ENCODE results near the gene DGKI.

DNA sequence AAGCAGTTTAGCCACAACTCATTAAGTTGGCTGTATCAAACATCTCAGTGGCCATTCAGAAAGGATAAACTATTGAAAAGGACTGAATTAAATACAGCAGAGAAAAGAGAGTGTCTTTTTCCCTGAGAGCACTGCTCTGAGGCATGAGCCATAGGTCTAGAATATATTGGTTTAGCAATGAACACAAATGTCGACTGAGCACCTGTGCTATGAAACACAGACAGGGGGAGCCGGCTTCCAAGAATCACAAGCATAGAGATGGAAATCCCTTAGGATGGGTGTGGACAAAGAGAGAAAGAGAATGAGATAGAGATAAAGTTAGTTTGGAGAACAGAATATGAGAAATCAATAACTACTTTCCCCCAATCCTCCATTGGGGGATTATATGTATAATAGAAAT is 54.8 kb downstream of the DGKI start:
- TF ChIP-seq NR2F2 (IDR thresholded peaks at IDR 0.05; ENCODE audit: borderline replicate concordance, low read depth) (no peak), ZNF747 (CRISPR knock-in tag; IDR thresholded peaks at IDR 0.05; ENCODE audit: borderline replicate concordance) (no peak), MZF1 (CRISPR knock-in tag; IDR thresholded peaks at IDR 0.05; ENCODE audit: borderline replicate concordance) (no peak), ZSCAN29 (CRISPR knock-in tag; conservative IDR thresholded peaks at IDR 0.05) (no peak)
- TF ChIP-seq, protein P1, sequence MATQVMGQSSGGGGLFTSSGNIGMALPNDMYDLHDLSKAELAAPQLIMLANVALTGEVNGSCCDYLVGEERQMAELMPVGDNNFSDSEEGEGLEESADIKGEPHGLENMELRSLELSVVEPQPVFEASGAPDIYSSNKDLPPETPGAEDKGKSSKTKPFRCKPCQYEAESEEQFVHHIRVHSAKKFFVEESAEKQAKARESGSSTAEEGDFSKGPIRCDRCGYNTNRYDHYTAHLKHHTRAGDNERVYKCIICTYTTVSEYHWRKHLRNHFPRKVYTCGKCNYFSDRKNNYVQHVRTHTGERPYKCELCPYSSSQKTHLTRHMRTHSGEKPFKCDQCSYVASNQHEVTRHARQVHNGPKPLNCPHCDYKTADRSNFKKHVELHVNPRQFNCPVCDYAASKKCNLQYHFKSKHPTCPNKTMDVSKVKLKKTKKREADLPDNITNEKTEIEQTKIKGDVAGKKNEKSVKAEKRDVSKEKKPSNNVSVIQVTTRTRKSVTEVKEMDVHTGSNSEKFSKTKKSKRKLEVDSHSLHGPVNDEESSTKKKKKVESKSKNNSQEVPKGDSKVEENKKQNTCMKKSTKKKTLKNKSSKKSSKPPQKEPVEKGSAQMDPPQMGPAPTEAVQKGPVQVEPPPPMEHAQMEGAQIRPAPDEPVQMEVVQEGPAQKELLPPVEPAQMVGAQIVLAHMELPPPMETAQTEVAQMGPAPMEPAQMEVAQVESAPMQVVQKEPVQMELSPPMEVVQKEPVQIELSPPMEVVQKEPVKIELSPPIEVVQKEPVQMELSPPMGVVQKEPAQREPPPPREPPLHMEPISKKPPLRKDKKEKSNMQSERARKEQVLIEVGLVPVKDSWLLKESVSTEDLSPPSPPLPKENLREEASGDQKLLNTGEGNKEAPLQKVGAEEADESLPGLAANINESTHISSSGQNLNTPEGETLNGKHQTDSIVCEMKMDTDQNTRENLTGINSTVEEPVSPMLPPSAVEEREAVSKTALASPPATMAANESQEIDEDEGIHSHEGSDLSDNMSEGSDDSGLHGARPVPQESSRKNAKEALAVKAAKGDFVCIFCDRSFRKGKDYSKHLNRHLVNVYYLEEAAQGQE (IDR thresholded peaks at IDR 0.05; ENCODE audit: borderline replicate concordance in 1 of 2, low read depth in 1 of 2, low read length in 2 of 2) = no peak
- TF ChIP-seq, protein P2, sequence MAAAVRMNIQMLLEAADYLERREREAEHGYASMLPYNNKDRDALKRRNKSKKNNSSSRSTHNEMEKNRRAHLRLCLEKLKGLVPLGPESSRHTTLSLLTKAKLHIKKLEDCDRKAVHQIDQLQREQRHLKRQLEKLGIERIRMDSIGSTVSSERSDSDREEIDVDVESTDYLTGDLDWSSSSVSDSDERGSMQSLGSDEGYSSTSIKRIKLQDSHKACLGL (CRISPR knock-in tag; IDR thresholded peaks at IDR 0.05) = no peak
- TF ChIP-seq, protein P3, sequence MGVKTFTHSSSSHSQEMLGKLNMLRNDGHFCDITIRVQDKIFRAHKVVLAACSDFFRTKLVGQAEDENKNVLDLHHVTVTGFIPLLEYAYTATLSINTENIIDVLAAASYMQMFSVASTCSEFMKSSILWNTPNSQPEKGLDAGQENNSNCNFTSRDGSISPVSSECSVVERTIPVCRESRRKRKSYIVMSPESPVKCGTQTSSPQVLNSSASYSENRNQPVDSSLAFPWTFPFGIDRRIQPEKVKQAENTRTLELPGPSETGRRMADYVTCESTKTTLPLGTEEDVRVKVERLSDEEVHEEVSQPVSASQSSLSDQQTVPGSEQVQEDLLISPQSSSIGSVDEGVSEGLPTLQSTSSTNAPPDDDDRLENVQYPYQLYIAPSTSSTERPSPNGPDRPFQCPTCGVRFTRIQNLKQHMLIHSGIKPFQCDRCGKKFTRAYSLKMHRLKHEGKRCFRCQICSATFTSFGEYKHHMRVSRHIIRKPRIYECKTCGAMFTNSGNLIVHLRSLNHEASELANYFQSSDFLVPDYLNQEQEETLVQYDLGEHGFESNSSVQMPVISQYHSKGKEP (CRISPR knock-in tag; IDR thresholded peaks at IDR 0.05) = no peak
